SW480 (cell line): ENCODE data around the gene NCR2.

Source experiments
- DNase-seq: peaks from one replicate; pipeline ENCODE4 v3.0.0-alpha.2; 2016; ENCODE audit warnings: low spot score

Gene NCR2

GRCh38 chr6:41359617-41360313 is 24.4 kb downstream of the NCR2 start:
- no peak for DNase-seq

- DNase-seq = no peak
These were observed 24.9 kb downstream of the NCR2 start for GRCh38 chr6:41360314-41360685.

DNA sequence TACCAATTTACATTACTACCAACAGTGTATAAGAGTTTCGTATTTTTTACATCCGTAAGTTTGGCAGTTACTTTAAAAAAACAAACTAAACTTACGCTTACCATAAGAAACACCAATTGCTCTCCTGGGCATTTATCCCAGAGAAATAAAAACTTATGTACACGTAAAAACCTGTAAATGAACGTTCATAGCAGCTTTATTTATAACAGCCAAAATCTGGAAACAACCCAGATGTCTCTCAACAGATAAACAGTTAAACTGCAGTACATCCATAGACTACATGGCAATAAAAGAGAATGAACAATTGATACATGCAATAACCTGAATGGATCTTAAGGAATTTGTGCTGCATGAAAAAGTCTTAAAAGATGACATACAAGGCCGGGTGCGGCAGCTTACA is 30.7 kb downstream of the NCR2 start:
- DNase-seq = no peak

GRCh38 chr6:41367061-41367460 is 31.7 kb downstream of the NCR2 start:
- no peak for DNase-seq

DNA sequence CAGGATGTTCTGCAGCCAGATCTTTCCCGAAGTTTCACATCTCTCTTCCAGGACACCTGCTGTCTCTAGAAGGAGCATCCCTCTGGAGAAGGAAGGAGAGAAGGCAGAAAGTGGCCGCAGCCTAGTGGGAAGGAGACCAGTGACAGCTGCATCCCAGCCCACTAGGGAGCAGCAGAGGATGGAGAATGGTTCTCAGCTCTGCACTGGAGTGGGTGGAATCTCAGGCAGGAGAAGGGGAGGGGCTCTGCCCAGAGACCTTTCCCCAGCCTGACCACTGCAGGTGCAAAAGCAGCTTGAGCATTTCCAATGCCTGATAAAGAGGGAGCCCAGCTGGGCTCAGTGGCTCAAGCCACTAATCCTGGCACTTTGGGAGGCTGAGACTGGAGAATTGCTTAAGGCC is 32.3 kb downstream of the NCR2 start:
- peak; percentile 52 for DNase-seq

GRCh38 chr6:41370488-41371111 is 35.2 kb downstream of the NCR2 start:
- no peak for DNase-seq

DNA sequence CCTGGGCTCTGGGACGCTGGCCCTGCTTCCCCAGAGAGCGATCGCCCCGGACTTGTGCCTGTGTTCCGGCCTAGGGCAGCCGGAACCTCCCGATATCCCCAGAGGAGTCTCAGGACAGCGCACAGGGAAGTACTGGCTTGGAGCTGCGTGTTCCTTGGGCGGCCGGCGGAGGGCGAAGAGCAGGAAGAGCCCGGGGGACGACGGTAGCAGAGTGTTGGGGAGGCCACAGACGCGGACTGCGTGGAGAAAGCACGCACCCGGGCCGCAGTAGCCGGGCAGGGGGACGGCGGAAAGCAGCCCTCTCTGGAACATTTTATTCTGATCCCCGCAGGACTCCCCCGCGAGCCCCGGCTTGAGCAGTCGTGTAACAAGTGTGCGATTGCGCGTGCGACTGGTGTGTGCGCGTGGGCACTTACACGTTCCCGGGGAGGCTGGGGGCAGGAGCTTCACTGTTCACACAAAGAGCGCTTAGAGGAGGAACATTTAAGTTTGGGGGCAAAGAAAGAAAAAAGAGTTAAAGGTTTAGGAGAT is 36.1 kb downstream of the NCR2 start:
- DNase-seq = no peak

DNA sequence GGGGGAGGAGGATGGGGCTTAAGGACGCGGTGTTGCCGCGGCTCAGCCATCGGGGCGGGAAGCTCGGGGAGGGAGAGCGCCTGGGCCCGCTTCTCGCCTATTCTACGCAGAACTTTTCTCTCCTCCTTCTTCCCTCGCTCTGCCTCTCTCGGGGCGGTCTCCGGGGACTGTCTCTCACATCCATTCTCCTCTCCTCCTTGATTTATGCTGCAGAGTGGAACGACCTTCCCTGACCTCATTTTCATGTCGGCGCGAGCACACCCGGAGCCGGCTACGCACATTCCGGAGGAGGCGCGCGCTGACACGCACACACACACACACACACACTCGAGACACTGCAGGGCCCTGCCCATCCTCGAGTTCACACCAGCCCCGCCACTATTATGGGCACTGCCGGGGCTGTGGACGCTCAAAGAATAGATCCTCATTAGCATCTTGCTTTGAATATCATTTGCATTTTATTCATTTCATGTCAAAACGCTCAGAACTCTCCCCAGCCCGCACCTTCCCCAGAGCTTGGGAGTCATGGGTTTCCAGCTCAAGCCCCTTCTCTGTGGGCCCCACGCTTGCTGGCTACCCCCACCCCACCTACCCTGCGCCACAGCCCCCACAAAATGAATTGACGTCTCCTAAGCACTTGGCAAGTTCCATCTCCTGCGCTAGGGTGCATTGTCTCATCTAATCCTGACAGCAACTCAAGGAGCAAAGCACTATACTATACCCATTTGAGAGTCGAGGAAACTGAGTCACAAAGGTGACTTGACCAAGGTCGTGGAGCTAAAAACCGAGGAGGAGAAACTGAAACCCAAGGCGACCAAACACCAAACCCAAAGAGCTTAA is 36.8 kb downstream of the NCR2 start:
- DNase-seq = no peak

DNA sequence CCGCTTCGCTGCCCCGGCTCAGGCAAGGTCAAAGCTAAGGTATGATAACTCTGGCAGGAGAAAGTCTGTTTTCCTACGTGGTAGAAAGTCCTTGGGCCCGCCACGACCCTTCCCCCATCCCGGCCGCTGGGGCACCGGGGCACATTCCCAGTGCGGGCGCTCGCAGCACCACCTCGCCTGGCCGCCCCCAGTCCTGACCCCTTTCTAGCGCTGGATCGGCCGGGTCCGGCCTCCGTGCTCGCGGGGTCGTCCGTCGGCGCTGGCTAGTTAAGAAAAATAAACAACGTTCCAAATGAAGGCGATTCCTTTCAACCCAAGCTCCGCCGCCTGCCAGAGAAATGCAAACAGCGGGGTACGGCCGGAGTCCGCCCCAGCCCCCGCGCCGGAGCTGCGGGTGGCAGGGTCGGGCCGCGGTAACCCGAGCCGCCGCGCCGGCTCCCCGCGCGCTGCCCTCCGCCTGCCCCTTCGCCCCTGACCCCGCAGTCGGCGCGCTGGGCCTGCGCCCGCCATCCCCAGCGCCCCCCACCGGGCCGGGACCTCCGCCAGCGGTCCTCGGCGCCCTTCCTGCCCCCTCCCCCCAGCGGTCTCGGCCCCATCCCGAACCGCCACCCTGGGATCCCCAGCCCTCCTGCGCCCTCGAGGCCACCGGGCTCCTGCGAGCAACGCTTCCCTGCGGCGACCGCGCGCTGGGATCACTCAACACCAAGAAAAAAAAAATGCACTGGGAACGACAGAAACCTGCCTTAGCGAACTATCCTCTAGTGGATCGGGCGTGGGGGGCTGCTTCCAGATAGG is 37.6 kb downstream of the NCR2 start:
- no peak for DNase-seq

DNA sequence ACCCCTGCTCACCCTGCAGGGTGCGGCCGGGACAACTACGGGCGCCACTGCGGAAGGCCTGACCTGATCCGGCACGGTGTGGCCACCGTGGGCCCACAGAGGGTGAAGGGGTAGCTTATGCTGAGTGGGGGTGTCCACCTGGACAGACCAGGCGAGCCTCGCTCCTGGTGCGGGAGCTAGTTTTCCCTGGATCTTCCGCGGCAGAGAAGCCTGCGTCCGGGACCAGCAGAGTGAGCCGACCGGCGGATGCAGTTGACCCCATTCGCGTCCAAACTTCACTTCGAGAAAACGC is 38.2 kb downstream of the NCR2 start:
- no peak for DNase-seq

- no peak for DNase-seq
These were observed 38.7 kb downstream of the NCR2 start for GRCh38 chr6:41373919-41374617.

- no peak for DNase-seq
These were observed 39.5 kb downstream of the NCR2 start for GRCh38 chr6:41374618-41375590.

DNA sequence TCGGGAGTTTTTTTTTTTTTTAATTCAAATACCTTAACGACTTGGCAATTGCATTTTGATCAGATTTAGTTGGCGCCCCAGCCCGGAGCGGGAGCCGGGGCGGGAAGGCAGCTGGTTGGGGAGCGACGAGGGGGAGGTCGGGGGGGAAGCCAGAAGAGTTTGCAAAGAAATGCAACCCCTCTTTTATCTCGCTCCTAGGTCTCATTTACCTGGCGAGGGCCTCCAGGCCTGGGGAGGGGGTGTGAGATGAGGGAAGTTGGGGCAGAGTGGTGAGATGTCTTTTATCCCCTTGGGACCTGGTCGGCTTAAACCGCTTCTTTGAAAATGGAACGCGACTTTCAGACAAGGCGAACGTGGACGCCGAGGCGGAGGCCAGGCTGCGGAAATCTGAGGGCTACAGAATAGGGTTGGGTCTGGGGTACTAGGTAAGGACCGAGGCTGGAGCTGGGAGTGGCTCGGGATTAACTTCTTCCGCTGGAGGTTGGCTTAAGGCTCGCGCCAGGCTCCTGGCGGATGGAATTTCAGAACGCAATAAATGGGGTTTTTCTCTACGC is 40.3 kb downstream of the NCR2 start:
- no peak for DNase-seq

DNA sequence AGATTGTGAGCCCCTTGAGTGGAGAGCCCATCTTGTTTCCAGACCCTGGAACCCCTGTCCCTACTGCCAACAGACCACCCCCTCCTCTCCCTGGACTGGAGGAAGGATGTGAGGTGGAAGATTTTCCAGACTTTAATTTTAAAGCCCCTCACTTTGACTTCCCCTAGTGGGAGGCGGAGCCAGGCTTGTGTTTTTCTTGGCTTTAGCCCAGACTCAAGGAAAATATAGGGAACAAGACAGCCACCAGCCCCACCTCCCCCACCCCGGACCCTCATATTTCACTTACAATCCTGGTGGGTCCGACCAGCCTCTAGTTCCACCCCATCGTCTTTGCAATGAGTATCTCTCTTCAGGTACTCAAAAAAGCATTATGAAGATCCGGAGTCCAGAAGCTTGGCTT is 40.8 kb downstream of the NCR2 start:
- no peak for DNase-seq

DNA sequence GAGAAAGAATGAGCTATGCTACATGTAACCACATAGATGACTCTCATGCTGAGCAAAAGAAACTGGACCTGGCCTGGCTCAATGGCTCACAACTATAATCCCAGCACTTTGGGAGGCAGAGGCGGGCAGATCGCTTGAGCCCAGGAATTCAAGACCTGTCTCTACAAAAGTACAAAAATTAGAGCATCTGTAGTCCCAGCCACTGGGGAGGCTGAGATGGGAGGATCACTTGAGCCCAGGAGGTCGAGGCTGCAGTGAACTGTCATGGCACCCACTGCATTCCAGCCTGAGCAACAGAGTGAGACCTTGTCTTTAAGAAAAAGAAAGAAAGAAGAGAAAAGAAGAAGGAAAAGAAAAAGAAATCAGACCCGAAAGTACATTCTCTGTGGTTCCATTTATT is 41.7 kb downstream of the NCR2 start:
- DNase-seq = no peak

DNA sequence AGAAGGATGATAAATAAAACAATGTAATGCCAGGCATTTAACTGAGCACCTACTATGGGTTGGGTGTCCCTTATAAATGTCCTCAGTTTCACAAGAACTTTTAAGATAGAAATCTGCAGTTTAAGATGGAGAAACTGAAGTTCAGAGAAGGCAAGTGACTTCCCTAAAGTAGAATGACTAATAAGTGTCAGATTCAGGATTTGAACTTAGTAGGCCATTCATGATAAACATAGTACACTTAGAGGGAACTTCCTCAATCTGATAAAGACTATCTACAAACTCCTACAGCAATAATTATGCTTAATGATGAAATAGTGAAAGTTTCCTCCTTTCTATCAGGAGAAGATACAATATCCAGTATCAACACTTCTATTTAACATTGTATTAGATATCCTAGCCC is 43.9 kb downstream of the NCR2 start:
- DNase-seq = no peak

GRCh38 chr6:41386594-41386993 is 51.2 kb downstream of the NCR2 start:
- DNase-seq = no peak

GRCh38 chr6:41392246-41392645 is 56.8 kb downstream of the NCR2 start:
- DNase-seq = no peak

GRCh38 chr6:41396335-41396734 is 60.9 kb downstream of the NCR2 start:
- DNase-seq = no peak

GRCh38 chr6:41399424-41399823 is 64.0 kb downstream of the NCR2 start:
- DNase-seq = no peak
